VCaP (cell line): ENCODE results near the gene SLC15A3.
A peak's percentile ranks its signal among the peaks of the same experiment; 100 is the strongest.

Experiments used
- H3K27ac ChIP-seq: fragments of 450-650 bp; 2 replicates; pipeline ENCODE4 v1.5.1; 2017
- CTCF ChIP-seq: fragments of 450-650 bp; conservative IDR thresholded peaks from 2 replicates; pipeline ENCODE4 v1.5.1; 2017; ENCODE audit warnings: mild to moderate bottlenecking, moderate library complexity

The SLC15A3 gene

GRCh38 chr11:60927061-60927592 lies 24.8 kb downstream of the SLC15A3 start:
- no peak overlapping the region for H3K27ac ChIP-seq
- no peak for TF ChIP-seq CTCF

- no peak for TF ChIP-seq CTCF
- H3K27ac ChIP-seq: no peak overlapping the region
Measured at GRCh38 chr11:60926500-60926899, 25.5 kb downstream of the SLC15A3 start.

GRCh38 chr11:60925868-60926267 lies 26.1 kb downstream of the SLC15A3 start:
- TF ChIP-seq CTCF: no peak
- H3K27ac ChIP-seq: no peak overlapping the region

DNA sequence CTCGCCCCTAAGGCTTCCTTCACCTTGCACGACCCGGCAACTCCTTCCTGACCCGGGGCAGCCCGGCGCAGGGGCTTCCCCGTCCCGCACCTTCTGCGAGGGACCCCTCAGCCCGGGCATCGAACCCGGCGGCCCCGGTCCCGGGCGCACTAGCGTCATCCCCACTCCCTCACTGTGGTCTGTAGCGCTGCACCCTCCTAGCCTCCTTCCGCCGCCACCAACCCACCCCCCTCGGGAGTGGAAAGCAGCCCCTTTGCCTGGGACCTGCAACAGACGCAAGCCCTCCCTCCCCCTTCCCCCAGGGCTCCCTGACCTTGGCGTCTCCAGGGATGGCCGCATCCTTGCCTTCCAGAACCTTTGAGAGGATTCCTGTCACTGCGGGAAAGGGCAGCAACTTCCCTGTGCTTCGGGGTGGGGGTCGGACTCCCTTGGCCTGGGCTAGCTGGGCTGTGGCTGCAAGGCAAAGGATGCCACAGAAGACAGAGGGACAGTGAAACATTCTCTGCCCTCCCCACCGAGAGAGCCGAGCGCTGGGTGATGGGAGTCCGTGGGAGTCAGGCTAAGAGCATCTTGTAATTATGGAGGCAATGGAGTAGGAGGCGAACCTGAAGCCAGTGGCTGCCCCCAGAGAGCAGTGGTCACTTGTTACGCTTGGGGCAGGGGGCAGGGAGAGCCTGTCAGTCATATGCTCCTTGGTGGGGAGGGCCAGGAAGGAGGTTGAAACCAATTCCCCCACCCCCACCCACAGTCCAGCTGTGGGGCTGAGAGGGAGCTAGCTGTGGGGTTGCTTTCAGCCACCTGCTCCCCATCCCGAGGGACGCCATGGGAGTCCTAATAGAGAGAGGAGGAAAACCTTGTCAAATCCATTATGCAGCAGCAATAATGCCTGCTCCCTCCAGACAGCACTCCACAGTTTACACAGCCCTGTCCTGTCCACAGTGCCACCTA lies 26.8 kb downstream of the SLC15A3 start:
- peak overlapping the region; percentile 69; the same call in 1 of the 2 replicates for H3K27ac ChIP-seq

DNA sequence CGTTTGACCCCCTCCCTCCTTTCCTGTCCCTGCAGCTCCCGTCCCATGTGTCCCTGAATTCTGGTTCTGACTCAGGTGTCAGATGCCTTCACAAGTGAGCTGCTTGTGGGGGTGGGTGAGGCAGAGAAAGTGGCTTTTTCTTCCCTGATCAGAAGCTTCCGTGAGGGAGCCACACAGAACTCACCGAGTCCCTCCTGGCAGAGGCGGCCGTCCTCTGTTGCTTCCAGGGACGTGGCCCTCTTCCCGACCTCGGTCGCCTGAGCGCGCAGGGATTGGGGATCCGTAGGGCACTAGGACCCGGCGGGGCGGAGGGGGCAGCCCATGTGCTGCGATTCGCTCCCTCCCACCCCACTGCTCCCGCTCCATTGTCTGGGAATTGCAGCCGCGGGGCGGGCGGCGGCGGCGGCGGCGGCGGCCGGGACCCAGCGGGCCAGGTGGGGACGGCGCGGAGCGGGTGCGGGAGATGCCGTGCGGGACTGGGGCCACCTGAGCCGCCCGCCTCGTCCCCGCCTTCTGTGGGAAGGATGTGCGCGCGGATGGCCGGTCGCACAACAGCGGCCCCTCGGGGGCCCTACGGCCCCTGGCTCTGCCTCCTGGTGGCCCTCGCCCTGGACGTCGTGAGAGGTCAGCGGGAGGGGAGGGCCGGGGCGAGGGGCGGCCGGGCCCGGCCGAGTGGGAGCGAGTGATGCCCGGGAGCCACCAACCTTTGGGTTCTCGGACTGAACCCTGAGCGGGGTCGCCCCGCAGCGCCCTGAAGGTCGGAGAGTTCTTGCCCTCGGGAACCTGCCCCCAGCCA lies 27.7 kb downstream of the SLC15A3 start, which contains the start of gene TMEM132A:
Gene TMEM132A, plus strand, starts transcription at position 351 of the 796 bp plus-strand sequence. Its CDS starts 174 bp downstream, at position 525.
- peak within 1 kb of the TSS; percentile 69; the same call in 1 of the 2 replicates for H3K27ac ChIP-seq
- 0 out of 2 replicates have a peak, but pooled peaks have one; percentile 7 for TF ChIP-seq CTCF

More for the DNA sequence above, 26.8 kb downstream of the SLC15A3 start:
- TF ChIP-seq CTCF: no peak

DNA sequence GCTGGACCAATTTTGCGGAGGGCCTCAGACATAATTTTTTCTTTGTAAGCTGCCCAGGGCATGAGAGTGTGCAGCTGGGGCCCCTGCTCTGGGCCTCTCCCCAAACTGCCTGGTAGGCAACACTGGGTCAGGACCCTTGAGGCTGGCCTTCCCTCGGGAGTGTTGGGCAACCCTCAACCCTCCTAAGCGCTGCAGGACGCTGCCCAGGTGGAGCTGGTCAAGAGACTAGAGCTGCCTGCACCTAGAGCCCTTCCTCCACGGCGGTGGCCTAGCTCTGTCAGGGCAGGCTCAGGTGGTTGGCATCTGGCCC lies 28.2 kb downstream of the SLC15A3 start:
- no peak for TF ChIP-seq CTCF
- H3K27ac ChIP-seq: peak overlapping the region; percentile 69; the same call in 1 of the 2 replicates

DNA sequence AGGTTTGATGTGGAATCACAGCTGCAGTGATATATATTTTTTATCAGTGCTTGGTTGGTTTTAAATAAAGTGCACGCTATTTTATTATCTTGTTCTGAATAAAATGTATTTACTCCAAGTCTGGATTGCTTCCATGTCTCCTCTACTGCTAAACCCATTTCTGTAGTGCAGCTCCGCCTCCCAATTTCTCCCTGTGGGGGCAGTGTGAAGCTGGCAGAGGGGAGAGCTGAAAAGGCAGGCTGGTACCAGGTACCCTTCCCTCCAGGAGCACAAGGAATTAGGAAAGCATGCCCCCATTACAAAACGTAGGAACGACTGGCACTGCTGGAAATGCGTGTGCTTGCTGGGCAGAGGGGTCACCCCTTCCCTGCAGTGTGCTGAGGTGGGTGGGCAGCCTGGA lies 28.6 kb downstream of the SLC15A3 start:
- H3K27ac ChIP-seq: peak overlapping the region; percentile 69; the same call in 1 of the 2 replicates
- TF ChIP-seq CTCF: no peak
